ENCODE results near the gene CGRRF1. TPM values are rescaled to one million over a fixed set of nuclear protein-coding genes. Genes with fewer than 3 reads are reported as not detected.

CGRRF1 gene
- total RNA-seq, 1 donor from 2014 or later, result 20.4 TPM

DNA sequence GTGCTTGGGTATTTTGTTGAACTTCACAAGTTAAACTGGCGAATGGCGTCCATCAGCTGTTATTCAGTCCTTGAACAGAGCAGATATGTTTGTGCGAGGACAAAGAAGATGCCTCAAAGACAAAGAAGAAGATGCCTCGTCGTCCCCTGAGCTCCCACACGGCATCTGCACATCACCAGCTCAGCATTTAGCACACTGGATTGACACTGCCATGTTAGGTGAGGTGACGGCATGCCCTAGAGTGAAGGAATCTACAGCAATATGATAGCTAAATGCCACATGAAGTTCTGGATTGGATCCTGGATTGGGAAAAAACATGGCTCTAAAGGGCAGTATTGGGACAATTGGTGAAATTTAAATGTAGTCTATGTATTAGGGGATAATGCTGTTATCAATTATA lies 72.6 kb downstream of the CGRRF1 start:
- no peaks in the 10 kb centered on the region for H3K27me3 ChIP-seq (ENCODE audit: control insufficient read depth in 3 of 3, insufficient read depth in 3 of 3, low read length in 3 of 3)
- no peak overlapping the region for H3K9ac ChIP-seq (ENCODE audit: low read depth in 1 of 3, low read length in 3 of 3)
- H3K9me3 ChIP-seq (ENCODE audit: control insufficient read depth in 3 of 3, low read length in 3 of 3), result no peaks in the 10 kb centered on the region
- no peak overlapping the region for H3K4me3 ChIP-seq (ENCODE audit: low read length in 3 of 3)
- H3K4me1 ChIP-seq (ENCODE audit: control insufficient read depth in 3 of 3, insufficient read depth in 3 of 3, low read length in 3 of 3), result peaks cover 10 to 22% (median 17%) of the 10 kb centered on the region in 3 donors
- no peak overlapping the region for H3K27ac ChIP-seq (ENCODE audit: low read depth, low read length)
- H3K36me3 ChIP-seq (ENCODE audit: control insufficient read depth in 3 of 3, insufficient read depth in 3 of 3, low read length in 3 of 3), result peaks cover 0 to 4% (median 2%) of the 10 kb centered on the region in 3 donors

GRCh38 chr14:54584097-54584496 lies 74.4 kb downstream of the CGRRF1 start:
- Histone ChIP-seq H3K9me3 (ENCODE audit: control insufficient read depth in 3 of 3, low read length in 3 of 3) (no peaks in the 10 kb centered on the region), H3K9ac (ENCODE audit: low read depth in 1 of 3, low read length in 3 of 3) (no peak overlapping the region), H3K4me3 (ENCODE audit: low read length in 3 of 3) (no peak overlapping the region), H3K27ac (ENCODE audit: low read depth, low read length) (no peak overlapping the region), H3K4me1 (ENCODE audit: control insufficient read depth in 3 of 3, insufficient read depth in 3 of 3, low read length in 3 of 3) (peaks cover 4 to 14% (median 9%) of the 10 kb centered on the region in 3 donors), H3K36me3 (ENCODE audit: control insufficient read depth in 3 of 3, insufficient read depth in 3 of 3, low read length in 3 of 3) (peaks cover 0 to 2% (median 2%) of the 10 kb centered on the region in 3 donors), H3K27me3 (ENCODE audit: control insufficient read depth in 3 of 3, insufficient read depth in 3 of 3, low read length in 3 of 3) (no peaks in the 10 kb centered on the region)

GRCh38 chr14:54585214-54585613 lies 75.5 kb downstream of the CGRRF1 start:
- Histone ChIP-seq H3K9ac (ENCODE audit: low read depth in 1 of 3, low read length in 3 of 3) (no peak overlapping the region), H3K4me1 (ENCODE audit: control insufficient read depth in 3 of 3, insufficient read depth in 3 of 3, low read length in 3 of 3) (peaks cover 9 to 25% (median 15%) of the 10 kb centered on the region in 3 donors), H3K9me3 (ENCODE audit: control insufficient read depth in 3 of 3, low read length in 3 of 3) (no peaks in the 10 kb centered on the region), H3K27ac (ENCODE audit: low read depth, low read length) (no peak overlapping the region), H3K4me3 (ENCODE audit: low read length in 3 of 3) (no peak overlapping the region), H3K27me3 (ENCODE audit: control insufficient read depth in 3 of 3, insufficient read depth in 3 of 3, low read length in 3 of 3) (no peaks in the 10 kb centered on the region), H3K36me3 (ENCODE audit: control insufficient read depth in 3 of 3, insufficient read depth in 3 of 3, low read length in 3 of 3) (peaks cover 0 to 2% (median 2%) of the 10 kb centered on the region in 3 donors)

Other genes with a start within 250 kb of the CGRRF1 start
- gene CDKN3, start 112.9 kb upstream of the CGRRF1 start, total RNA-seq, result 15.7 TPM
- gene CNIH1, start 68.5 kb upstream of the CGRRF1 start, total RNA-seq, result 30.8 TPM
- gene GMFB, start 20.9 kb upstream of the CGRRF1 start, total RNA-seq, result 42.8 TPM
- 52.2 TPM for gene SAMD4A, start 57.2 kb downstream of the CGRRF1 start, total RNA-seq